ENCODE data around the gene OSBPL6.

DNA sequence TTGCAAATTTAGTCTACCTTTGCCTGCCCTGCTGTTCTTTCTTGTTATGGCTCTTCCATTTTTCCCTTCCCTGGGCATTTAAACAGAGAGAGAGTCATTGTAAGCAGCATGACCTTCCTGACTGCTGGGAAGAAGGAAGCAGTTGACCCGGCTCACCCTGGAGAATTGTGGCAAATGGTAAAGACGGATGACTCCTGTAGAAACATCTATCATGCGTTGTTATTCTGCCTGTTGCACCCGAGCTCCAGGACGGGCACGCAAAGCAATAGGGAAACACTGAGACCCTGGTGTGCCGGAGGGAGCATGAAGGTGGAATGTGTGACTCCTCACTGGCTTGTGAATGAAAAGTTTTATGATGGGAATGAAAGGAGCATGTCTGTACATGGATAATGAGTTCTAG, 113.3 kb downstream of the OSBPL6 start:
- TF ChIP-seq CTCF (IDR thresholded peaks at IDR 0.05; ENCODE audit: low read depth, low read length, missing input control) (no peak), ZBTB33 (IDR thresholded peaks at IDR 0.05) (no peak), TAF1 (conservative IDR thresholded peaks at IDR 0.05) (no peak), ATF3 (IDR thresholded peaks at IDR 0.05) (no peak)

Measured in liver (tissue), 3 donors.